GM18502 (cell line): ENCODE measurements around the gene PLXND1.

Experiments used
- ATAC-seq: cut with Tn5 transposase; IDR thresholded peaks from one replicate; pipeline ENCODE4 v1.9.1; 2021; ENCODE audit warnings: mild to moderate bottlenecking; ENCODE audit not compliant: unreplicated experiment, poor library complexity

PLXND1 gene

DNA sequence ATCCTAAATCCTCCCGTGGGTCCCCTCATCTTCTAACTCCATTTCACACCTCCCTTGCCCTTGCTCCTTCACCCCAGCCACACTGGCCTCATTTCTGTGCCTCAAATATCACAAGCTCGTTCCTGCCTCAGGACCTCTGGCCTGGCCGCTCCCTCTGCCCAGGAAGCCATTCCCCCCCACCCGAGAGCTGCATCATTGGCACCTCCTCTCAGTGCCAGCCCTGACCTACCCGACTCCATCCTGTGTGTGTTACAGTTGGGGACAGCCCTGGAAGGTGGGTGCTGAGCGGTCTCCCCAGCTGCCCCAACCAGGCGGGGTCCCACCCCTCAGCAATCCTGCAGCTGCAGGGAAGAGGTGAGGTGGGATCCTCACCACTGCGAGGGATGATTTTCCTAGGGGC, 14.5 kb downstream of the PLXND1 start:
- no peak for ATAC-seq

DNA sequence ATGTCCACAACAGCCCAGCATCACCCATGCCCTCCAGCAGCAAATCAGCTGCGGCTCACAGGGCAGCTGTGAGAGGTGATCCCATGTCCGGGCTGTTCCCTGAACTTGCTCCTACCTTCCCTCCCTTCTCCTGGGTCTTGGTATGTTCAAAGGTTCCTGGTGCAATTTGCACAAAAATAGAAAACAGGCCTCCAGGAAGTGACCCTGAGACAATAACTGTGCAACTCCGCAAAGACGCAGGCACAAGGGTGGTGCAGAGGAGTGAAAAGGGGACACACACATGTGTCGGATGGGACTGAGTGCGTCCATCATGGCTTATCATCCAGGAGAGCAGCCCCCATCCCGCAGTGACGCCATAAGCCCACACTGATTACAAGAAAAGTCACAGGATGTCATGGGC, 16.3 kb downstream of the PLXND1 start:
- no peak for ATAC-seq

DNA sequence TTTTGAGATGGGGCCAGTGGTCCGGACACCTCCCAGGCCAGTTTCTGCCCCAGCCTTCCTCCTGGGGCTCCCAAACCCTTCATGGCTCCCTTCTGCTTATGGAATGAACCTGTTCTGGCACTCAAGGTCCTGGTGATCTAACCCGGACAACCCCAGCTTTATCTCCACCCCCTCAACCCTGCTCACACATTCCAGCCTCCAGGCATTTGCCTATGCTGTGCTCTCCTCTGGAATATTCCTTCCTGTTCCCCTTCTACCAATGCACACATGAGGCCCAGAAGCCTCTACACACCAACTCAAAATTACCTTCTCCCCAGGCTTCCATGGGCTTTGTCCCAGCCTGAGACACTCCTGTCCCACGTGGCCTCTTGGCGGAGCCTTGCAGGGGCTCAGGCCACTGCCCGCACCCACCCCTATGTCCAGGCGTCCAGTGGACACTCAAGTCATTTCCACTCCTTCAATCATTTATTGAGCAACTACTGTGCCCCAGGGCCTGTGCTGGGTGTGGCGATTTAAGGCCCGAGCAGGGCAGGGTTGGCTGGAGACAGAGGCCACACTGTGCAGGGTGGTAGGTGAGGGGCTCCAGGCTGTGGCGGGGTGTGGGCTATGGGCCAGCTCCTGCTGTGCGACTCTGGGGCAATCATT, 18.8 kb downstream of the PLXND1 start:
- no peak for ATAC-seq

- no peak for ATAC-seq
Observed at GRCh38 chr3:129586746-129587430, 19.6 kb downstream of the PLXND1 start.

GRCh38 chr3:129585949-129586657, 20.4 kb downstream of the PLXND1 start:
- no peak for ATAC-seq

DNA sequence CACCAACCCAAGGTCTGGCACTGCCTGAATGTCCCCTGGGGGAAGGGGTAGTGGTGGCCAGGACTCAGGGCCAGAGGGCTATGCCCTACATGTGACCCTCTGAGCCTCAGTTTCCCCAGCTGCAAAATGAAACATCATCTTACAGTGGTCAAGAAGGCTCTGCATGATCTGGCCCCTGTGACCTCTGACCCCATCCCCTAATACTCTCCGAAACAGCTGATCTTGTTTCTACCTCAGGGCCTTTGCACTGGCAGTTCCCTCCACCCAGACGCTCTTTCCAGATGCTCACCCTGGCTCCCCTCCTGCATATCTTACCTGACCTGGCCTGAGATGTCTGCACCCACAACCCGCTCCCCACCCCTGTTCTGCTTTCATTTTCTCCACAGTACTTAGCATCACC, 21.8 kb downstream of the PLXND1 start:
- ATAC-seq, result no peak

- no peak for ATAC-seq
Observed at GRCh38 chr3:129583289-129583688, 23.2 kb downstream of the PLXND1 start.

DNA sequence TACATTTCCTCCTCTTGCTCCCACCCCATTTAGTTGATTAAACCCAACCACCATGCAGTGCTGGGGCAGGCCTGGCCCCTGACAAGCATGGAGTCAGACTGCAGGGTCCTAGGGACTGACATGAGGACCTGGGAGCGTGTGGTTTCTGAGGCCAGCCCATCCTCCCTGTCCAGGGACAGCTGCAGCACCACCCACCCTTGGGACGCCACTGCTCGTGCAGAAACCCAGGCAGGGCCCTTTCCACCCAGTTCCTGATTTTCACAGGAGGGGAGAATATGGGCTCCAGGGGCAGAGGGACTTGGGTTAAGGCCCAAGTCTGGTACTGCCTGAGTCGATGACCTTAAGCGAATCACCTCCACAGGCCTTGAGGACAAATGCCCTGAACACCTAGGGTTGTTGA, 23.7 kb downstream of the PLXND1 start:
- ATAC-seq, result no peak

DNA sequence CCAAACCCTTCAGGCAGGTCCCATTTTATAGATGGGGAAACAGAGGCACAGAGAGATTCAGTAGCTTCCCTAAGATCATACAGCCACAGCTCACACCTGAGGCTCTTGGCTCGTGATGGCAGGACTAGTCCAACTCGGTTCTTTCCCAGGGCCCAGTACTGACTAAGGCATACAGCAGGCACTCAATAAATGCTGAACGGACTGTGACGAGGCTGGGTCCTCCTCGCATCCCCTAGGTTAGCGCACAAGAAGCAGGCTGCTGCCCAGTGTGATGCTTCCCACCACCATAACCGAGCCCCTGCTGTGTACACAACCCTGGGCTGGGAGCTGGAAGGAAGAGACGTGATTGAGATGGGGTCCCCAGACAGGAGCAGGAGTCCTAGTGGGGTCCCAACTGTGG, 24.9 kb downstream of the PLXND1 start:
- ATAC-seq, result no peak

DNA sequence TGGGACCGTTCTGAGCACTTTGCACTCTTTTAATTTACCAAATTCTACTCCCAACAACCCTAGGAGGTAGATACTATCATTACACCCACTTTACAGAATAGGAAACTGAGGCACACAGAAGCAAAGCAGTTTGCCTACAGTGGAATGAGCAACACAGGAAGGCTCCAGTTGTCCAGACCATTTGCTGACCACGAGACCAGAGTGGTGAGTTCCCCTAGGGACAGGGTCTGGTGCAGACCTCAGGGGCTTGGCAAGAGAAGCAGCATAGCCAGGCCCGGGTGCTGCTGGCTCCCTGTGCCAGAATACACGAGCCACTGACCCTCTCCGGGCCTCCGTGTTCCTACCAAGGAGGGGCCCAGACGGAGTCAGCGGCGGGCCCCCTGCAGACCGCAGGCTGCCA, 26.5 kb downstream of the PLXND1 start:
- no peak for ATAC-seq

DNA sequence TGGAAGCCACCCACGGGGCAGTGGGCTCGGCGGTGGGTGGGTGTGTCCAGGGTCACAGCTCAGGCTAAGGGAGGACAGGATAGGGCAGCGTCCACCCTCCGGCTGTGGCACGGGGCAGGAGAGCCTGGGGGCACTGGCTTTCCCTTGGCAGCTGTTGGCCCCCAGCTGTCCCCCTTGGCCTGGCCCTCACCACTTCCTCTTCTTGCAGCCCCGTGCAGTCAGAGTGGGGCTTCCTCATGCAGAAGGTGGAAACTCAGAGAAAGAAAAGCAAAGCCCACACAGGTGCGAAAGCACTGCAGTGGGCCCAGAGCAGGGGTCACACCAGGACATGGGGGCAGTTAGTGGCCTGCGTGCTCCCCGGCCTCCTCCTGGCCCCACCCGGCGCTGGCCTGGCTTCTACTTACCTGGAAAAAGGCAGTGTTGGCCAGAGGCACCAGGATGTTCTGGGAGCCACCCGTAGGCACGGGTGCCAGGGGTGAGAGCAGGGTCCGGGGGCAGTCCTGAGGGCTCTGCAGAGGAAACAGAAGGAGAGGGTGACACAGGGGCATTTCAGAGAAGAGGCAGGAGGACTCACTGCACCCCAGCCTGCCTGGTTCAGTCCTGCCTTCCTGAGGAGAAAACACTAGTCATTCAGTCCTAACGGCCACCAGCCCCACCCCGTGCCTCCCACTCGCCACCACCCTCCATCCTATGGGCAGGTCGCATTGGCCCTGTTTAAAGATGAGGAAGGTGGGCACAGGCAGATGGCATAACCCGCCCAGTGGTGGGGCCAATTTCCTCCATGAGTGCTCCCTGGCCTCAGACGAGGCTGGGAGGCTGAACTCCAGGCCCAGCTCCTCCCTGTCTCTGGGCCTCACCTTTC, 28.3 kb downstream of the PLXND1 start:
- ATAC-seq, result no peak

DNA sequence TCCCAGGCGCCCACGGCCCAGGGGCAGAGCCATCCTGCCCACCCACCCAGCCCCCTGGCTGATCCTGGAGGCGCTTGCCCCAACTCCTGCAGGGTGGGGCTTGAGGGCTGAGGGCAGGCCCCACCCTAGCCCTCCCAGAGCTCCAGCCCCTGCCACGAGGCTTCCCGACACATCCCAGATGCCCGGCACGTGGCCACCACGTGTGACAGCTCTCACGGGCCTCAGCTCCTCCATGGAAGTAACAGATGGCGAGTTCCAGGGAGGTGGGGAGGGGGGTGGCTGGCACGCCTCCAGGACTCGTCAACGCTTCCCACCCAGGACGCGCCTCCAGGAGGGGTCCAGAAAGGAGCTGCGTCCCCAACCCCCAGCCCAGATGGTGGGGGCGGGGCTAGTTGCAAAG, 29.1 kb downstream of the PLXND1 start:
- ATAC-seq, result no peak

GRCh38 chr3:129576514-129577352, 29.7 kb downstream of the PLXND1 start:
- peak; percentile 41 for ATAC-seq

DNA sequence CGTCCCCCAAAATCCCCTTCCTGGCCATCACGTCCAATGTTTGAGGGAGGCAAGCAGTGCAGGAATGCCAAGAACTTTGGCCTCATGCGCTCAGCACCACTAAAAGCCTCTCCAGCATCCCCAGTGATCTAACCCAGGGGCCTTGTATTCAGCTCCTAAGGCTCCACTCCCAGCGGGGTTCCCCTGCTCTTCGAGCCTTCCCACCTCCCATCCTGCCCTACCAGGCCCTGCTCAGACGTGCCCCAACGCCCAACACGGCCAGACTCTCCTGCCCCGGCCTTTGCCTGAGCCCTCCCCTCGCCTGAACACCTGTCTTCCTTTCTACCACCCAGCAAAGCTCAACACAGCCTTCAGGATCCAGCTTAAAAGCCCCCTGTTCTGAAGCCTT, 30.5 kb downstream of the PLXND1 start:
- no peak for ATAC-seq

GRCh38 chr3:129575233-129575996, 31.1 kb downstream of the PLXND1 start:
- ATAC-seq, result no peak

GRCh38 chr3:129574206-129574605, 32.3 kb downstream of the PLXND1 start:
- no peak for ATAC-seq

DNA sequence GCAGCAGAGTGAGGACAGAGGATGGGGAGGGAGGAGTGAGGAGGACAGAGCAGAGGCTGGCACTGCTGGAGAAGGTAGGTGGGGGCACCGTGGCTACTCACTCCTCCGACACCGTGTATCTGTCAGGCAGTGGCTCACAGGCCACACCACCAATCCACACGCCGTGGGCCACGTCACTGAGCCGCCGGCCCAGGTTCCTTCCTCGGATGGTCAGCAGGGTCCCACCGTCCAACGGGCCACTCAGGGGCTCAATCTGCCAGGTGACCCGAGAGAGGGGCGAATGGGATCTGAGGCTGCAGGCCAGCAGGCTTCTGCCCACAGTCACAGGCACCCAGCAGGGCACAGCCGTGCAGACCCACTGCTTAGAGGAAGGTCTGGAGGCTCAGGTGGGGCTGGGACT, 33.0 kb downstream of the PLXND1 start:
- ATAC-seq, result no peak

DNA sequence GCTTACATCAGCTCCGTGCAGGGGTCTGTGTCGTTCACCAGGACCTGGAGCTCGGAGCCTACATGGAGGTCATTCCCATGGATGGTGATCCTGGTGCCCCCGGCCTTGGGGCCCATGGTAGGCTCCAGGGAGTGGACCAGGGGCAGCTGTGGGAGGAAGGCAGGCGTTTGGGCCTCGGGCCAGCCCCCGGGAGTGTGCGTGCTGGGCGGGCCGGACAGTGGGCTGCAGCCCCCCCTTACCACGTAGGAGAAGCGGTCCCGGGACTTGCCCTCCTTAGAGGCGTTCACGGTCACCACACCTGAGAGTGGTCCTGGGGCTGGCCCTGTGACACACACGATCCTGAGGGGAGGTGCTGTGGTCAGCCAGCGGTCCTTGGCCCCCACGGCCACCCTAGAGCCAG, 33.9 kb downstream of the PLXND1 start:
- no peak for ATAC-seq
